NCI-H1436 treated with DMSO at 0.1 percent for 48 hours (cell line): ENCODE measurements around the gene MICU1.
"Not testable (repeated sequence)": the region's sequence is repeated elsewhere in the genome, so short reads cannot be mapped to it uniquely, and the experiment has no call there.

Experiments used
- DNase-seq: peaks from one replicate; lab custom pipeline; 2025; lab: John Stamatoyannopoulos, UW

MICU1 gene

GRCh38 chr10:72386916-72387586, 238.8 kb downstream of the MICU1 start:
- DNase-seq, result no peak

GRCh38 chr10:72385724-72386123, 240.2 kb downstream of the MICU1 start:
- DNase-seq, result no peak

- not testable (repeated sequence) for DNase-seq
Observed at GRCh38 chr10:72384982-72385381, 240.9 kb downstream of the MICU1 start.

DNA sequence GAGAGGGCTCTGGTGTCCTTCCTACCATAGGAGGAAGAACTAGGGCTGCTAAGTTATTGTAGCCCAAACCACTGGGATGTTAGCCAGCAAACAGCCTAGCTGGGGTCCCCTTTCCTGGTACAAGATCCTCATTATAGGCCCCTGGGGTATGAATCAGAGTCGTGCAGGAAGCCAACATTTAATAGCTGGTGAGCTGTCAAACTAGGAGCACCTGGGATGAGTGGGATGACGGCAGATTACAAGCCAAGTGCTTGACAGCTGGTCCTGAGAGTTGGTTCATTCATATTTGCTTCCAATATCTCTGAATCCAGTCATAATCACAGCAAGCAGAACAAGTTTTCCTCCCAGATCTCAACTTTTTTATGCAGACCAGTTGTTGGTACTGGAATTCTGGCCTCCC, 246.1 kb downstream of the MICU1 start:
- DNase-seq, result no peak

DNA sequence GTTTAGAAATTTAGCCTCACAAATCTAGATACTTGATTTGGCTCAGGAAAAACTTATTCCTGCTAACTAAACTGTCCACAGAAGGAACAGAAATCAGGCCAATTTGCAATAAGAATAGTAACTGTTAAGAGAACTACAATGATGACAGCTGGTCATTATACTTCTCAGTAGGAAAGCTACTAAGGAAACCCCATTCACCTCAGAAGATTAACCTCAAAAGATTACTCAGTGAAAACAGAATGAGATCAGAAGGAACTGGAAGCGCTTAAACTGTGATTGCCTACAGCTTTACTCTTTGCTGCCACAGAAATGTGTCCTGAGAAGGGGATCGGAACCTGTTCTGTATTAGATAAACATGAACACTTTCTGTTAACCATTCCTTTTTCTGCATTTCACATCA, 246.8 kb downstream of the MICU1 start:
- no peak for DNase-seq

DNA sequence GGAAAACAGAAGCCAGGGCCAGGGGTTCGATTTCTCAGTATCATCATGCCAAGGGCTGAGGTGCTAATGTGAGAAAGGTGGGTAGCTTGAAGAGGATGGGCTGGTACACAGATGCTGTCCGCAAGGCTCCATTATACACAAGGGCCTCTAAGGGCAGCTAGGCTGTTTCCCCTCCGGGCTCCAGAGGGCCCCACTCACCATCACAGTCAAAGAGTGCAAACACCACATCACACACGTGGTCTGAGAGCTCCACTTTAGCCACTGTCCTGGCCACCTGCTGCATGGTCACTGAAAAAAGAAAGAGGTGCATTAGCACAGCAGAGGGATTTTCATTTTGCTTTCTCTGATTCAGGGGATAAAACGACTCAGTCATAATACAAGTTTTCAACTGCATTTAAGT, 250.3 kb downstream of the MICU1 start:
- DNase-seq, result no peak

GRCh38 chr10:72375173-72375572, 250.7 kb downstream of the MICU1 start:
- no peak for DNase-seq

DNA sequence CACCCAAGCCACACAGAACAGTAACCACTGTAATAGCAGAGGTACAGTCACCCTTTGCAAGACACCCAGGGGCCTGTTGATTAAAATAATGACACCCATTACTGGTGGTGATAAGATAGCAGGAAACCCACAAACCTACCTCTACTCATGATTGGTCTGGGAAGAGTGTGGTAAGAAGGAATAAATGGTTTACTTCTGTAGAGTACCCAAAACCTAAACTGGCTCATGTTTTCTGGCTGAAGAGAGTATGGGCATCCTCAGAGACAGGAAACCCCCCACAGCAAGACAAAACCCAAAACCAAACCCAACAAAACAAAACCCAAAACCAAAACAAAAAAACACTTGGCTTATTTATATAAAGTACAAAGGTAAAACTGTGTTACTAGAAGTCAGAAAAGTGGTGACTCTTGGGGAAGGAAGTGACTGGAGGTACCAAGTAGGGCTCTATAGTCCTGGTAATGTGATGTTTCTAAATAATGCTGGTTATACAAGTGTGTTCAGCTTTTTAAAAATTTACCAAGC, 255.6 kb downstream of the MICU1 start:
- DNase-seq, result no peak

GRCh38 chr10:72367301-72367960, 258.4 kb downstream of the MICU1 start:
- no peak for DNase-seq

DNA sequence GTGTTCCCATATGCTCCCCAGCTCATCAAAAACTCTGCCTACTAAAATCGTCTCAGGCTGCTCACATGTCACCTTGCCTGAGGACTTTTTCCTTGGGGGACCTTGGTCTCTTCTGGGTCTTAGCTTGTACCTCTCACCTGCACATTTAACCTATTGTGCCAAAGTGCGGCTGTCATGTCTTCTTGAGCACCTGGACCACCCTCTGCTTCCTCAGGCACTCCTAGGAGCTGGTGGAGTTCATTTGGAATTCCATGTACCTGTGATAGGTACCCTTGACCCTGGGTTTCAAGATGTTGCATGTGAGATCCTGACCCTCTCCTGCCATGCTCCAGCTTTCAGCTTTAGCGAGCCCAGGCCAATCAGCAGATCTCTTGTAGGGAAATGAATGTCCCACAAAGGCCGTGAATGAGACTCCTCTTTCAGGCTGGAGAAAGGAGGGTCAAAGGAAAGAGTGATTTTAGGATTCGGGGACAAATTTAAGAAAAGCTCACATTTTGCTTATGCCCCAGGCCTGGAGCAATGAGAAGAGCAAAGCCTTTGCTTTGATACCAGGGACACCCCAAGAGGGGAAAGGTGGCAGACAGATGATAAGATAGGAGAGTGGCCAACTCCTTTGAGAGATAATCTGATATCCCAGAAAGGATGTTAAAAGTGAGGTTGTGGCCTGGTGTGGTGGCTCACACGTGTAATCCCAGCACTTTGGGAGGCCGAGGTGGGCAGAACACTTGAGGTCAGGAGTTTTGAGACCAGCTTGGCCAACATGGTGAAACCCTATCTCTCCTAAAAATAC, 260.6 kb downstream of the MICU1 start:
- DNase-seq, result no peak

GRCh38 chr10:72364239-72364777, 261.6 kb downstream of the MICU1 start:
- peak; percentile 79 for DNase-seq

DNA sequence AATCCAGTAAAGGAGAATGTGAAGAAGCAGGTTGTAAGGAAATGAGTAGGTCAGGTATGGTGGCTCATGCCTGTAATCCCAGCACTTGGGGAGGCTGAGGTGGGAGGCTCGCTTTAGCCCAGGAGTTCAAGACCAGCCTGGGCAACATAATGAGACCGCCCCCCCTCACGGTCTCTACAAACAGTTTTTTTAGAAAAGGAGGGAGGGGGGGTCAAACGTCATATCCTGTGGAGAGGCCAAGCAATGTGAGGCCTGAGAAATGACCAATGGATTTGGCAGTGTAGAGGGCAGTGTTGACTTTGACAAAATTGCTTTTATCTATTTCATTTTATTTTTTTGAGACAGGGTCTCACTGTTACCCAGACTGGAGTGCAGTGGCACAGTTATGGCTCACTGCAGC, 268.9 kb downstream of the MICU1 start:
- no peak for DNase-seq

DNA sequence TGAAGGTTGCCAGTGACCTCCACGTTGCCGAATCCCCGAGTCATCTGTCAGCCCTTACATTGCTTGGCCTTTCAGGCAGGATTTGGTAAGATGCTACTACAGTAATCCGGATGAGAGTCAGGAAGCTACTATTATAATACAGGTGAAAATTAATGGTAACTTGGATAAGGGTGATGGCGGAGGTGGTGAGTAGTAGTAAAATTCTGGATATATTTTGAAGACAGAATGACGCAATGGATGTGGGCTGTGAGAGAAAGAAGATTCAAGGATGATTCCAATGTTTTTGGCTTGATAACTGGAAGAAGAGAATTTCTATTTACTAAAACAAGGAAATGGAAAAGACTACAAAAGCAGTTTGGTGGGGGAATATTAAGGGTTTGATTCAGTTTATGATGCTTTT, 269.8 kb downstream of the MICU1 start:
- no peak for DNase-seq

DNA sequence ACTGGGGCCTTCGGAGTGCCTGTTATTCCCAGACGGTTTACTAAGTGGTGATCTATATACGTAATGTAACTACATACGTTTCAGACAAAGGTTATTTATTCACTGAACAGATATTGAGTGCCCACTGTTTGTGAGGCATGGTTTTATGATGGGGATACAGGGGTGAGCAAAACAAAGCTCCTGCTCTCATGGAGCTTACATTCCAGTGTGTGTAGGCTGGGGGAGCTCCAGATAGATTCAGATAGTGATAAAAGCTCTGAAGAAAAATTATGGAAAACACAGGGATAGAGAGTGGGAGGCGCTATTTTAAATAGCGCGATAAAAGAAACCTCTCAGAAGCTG, 270.7 kb downstream of the MICU1 start:
- DNase-seq, result no peak

DNA sequence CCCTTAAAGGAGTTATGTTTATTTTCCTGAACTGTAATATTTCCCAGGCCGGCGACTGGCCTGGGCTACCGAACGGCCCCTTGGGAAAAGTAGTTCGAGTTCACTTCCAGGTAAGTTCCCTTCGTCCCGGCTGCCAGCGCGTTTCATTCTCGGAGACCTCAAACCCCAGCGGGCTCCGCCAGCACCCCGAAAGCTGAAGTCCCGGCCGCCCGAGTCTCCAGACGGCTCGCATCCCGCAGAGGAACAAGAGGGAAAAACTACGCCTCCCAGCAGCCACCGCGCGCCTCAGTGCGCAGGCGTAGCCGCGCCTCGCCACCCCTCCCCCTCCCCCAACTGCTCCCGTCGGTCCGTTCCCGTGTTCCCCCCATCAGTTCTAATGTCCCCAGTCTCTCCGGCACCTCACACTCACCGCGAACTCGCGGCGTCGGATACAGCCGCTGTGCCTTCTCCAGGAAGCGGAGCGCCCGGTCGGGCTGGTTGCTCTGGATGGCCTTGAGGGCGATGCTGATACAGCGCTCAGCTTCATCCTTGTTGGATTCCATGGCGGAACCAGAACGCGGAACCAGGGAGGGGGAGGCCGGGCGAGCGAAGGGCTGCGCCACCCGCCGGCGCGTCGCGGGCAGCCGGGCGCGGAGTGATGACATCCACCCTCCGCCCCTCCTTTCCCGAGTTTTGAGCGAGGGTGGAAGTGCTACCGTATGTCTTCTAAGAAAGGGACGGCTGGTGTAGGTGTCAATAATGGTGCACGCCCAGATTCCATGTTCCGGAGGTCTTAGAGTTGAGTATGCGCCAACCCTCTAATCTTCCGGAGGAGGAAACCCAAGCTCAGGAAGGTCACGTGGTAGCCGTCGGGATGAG, 271.3 kb downstream of the MICU1 start, which contains the start of gene DNAJB12:
Gene DNAJB12 (minus strand): TSS at position 564 of the 858 bp plus-strand sequence. CDS start 22 bp downstream, at position 542.
- DNase-seq, result peak; percentile 73

- no peak for DNase-seq
Observed at GRCh38 chr10:72353965-72354355, 271.9 kb downstream of the MICU1 start.

- DNase-seq, result no peak
Observed at GRCh38 chr10:72353028-72353964, 272.6 kb downstream of the MICU1 start.

DNA sequence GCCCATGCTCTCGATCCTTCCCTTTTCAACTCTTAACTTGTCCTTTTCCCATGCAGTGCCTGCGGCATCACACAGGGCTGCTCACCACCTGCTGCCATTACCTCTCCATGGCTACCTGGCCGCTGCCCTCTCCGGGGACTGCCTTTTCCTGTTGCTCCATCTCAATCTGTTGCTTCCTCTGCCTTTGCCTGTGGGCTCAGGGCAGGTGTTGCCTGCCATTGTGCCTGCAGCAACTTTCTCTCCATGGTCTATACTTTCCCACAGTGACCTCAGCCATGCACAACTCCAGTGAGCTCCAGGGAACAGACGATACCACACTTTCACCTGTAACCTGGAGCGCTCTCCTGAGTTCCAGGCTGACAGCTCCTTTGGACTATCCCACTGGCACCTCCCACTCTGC, 274.4 kb downstream of the MICU1 start:
- DNase-seq, result no peak

DNA sequence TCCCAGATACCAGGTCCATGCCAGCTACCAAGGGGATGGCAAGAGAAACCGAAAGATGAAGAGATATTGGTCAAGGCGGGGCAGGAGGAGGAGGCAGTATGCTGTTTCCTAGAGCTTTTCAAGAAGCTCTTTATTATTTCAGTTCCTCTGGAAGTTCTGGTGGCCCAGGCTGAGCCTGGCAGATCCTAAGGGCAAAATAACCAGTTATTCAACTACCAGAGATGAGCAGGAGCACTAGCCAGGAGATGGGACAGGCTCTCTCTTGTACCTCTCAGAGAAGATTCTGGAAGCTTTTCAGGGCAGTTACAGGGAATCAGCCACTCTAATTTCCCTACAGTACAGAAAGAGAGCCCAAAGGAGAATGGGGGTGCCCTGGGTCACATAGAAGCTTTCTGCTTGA, 276.4 kb downstream of the MICU1 start:
- DNase-seq, result no peak

GRCh38 chr10:72348282-72348681, 277.6 kb downstream of the MICU1 start:
- DNase-seq, result no peak
